ENCODE data around the gene ALG11. TPM values are rescaled to one million over a fixed set of nuclear protein-coding genes. Genes with fewer than 3 reads are reported as not detected.
"Not testable (repeated sequence)": the region's sequence is repeated elsewhere in the genome, so short reads cannot be mapped to it uniquely, and the experiment has no call there.

Gene ALG11
- total RNA-seq, 1 donor from 2014 or later, result 45.5 TPM

GRCh38 chr13:51978796-51979556, 33.2 kb upstream of the ALG11 start:
- peaks cover 5% of the 10 kb centered on the region for H3K36me3 Mint-ChIP-seq
- H3K4me1 Mint-ChIP-seq (ENCODE audit: unreplicated experiment), result peaks cover 8% of the 10 kb centered on the region
- H3K9me3 Mint-ChIP-seq, result peaks cover 6% of the 10 kb centered on the region
- H3K27me3 Mint-ChIP-seq, result no peaks in the 10 kb centered on the region
- no peak overlapping the region for H3K27ac Mint-ChIP-seq
- no peak for DNase-seq (ENCODE audit: extremely low spot score, unreplicated experiment)
- TF ChIP-seq CTCF (conservative IDR thresholded peaks at IDR 0.05), result no peak
- no peak overlapping the region for H3K4me3 Mint-ChIP-seq

GRCh38 chr13:51980908-51981307, 31.3 kb upstream of the ALG11 start:
- Mint-ChIP-seq H3K4me3 (no peak overlapping the region), H3K27ac (no peak overlapping the region), H3K9me3 (peaks cover 17% of the 10 kb centered on the region), H3K36me3 (peaks cover 7% of the 10 kb centered on the region), H3K4me1 (ENCODE audit: unreplicated experiment) (peaks cover 8% of the 10 kb centered on the region), H3K27me3 (no peaks in the 10 kb centered on the region)
- no peak for TF ChIP-seq CTCF (conservative IDR thresholded peaks at IDR 0.05)
- no peak for DNase-seq (ENCODE audit: extremely low spot score, unreplicated experiment)

DNA sequence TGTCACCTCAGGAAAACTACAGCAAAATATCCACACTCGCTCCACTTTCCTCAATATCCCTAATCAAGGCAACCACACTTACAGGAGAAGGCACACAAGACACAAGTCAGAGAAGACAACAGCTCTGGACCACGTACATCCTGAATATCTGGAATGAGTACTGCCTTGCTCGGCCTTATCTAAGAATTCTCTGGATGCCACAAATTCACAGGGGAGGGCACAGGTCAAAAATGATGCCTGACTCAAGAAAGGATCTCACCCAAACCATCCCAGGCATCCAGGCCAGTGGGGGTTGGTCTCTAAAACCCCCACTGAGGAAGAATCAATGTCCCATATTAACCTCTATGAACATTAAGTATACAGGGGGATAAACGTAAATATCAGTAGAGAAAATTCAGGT, 30.8 kb upstream of the ALG11 start:
- H3K36me3 Mint-ChIP-seq, result peaks cover 7% of the 10 kb centered on the region
- TF ChIP-seq CTCF (conservative IDR thresholded peaks at IDR 0.05), result no peak
- H3K4me3 Mint-ChIP-seq, result no peak overlapping the region
- peaks cover 8% of the 10 kb centered on the region for H3K4me1 Mint-ChIP-seq (ENCODE audit: unreplicated experiment)
- peak overlapping the region; percentile 49 for H3K27ac Mint-ChIP-seq
- DNase-seq (ENCODE audit: extremely low spot score, unreplicated experiment), result no peak
- peaks cover 17% of the 10 kb centered on the region for H3K9me3 Mint-ChIP-seq
- no peaks in the 10 kb centered on the region for H3K27me3 Mint-ChIP-seq

DNA sequence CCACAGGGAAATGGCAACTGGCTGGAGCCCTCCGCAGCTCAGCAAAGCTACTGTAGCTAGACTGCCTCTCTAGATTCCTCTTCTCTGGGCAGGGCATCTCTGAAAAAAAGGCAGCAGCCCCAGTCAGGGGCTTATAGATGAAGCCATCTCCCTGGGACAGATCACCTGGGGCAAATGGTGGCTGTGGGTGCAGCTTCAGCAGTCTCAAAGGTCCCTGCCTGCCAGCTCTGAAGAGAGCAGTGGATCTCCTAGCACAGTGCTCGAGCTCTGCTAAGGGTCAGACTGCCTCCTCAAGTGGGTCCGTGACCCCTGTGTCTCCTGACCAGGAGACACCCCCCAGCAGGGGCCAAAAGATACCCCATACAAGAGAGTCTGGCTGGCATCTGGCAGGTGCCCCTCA, 28.9 kb upstream of the ALG11 start:
- H3K9me3 Mint-ChIP-seq, result peaks cover 17% of the 10 kb centered on the region

DNA sequence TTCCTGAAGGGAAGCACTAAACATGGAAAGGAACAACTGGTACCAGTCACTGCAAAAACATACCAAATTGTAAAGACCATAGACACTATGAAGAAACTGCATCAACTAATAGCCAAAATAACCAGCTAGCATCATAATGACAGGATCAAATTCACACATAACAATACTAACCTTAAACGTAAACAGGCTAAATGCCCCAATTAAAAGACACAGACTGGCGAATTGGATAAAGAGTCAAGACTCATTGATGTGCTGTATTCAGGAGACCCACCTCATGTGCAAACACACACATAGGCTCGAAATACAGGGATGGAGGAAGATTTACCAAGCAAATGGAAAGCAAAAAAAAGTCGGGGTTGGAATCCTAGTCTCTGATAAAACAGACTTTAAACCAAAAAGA, 27.3 kb upstream of the ALG11 start:
- H3K27ac Mint-ChIP-seq; H3K27me3 Mint-ChIP-seq; H3K4me1 Mint-ChIP-seq (ENCODE audit: unreplicated experiment); DNase-seq (ENCODE audit: extremely low spot score, unreplicated experiment); H3K4me3 Mint-ChIP-seq; H3K36me3 Mint-ChIP-seq: not testable (repeated sequence)
- peaks cover 17% of the 10 kb centered on the region for H3K9me3 Mint-ChIP-seq

More for the DNA sequence above, 28.9 kb upstream of the ALG11 start:
- not testable (repeated sequence) for H3K27me3 Mint-ChIP-seq; H3K4me1 Mint-ChIP-seq (ENCODE audit: unreplicated experiment); DNase-seq (ENCODE audit: extremely low spot score, unreplicated experiment); H3K36me3 Mint-ChIP-seq; H3K4me3 Mint-ChIP-seq; H3K27ac Mint-ChIP-seq

- H3K27ac Mint-ChIP-seq, result no peak overlapping the region
- H3K27me3 Mint-ChIP-seq, result no peaks in the 10 kb centered on the region
- H3K36me3 Mint-ChIP-seq, result peaks cover 1% of the 10 kb centered on the region
- H3K4me3 Mint-ChIP-seq, result no peak overlapping the region
- DNase-seq (ENCODE audit: extremely low spot score, unreplicated experiment), result no peak
- H3K9me3 Mint-ChIP-seq, result peaks cover 15% of the 10 kb centered on the region
- no peaks in the 10 kb centered on the region for H3K4me1 Mint-ChIP-seq (ENCODE audit: unreplicated experiment)
- TF ChIP-seq CTCF (conservative IDR thresholded peaks at IDR 0.05), result no peak
Measured at GRCh38 chr13:51988988-51989618, 23.1 kb upstream of the ALG11 start.

All from type B pancreatic cell (in vitro differentiated cells).